ENCODE measurements around the gene TSGA10.
A peak's percentile ranks its signal among the peaks of the same experiment; 100 is the strongest.
"Not testable (repeated sequence)": the region's sequence is repeated elsewhere in the genome, so short reads cannot be mapped to it uniquely, and the experiment has no call there.

Gene TSGA10

GRCh38 chr2:99066075-99066958, 88.4 kb downstream of the TSGA10 start:
- Histone ChIP-seq H3K27me3 (ENCODE audit: insufficient read depth, low read depth) (no peaks in the 10 kb centered on the region), H3K9ac (peak overlapping the region; percentile 33; the same call in 1 of the 2 replicates), H3K4me2 (peak overlapping the region; percentile 63), H3K4me1 (ENCODE audit: low read depth, poor library complexity, severe bottlenecking) (peaks cover 24% of the 10 kb centered on the region), H3K4me3 (IDR thresholded peaks at IDR 0.05; ENCODE audit: insufficient read depth, low read depth, low read length) (peak overlapping the region; percentile 30), H3K27ac (peak overlapping the region; percentile 73), H2AFZ (ENCODE audit: low read depth) (peak overlapping the region; percentile 55), H4K20me1 (ENCODE audit: insufficient read depth) (no peaks in the 10 kb centered on the region), H3K79me2 (ENCODE audit: insufficient read depth, low read depth) (no peaks in the 10 kb centered on the region), H3K36me3 (ENCODE audit: insufficient read depth) (no peaks in the 10 kb centered on the region)
- peak; percentile 56 for TF ChIP-seq CTCF (conservative IDR thresholded peaks at IDR 0.05; ENCODE audit: low read depth, low read length)

- H3K27ac ChIP-seq; H3K4me3 ChIP-seq (IDR thresholded peaks at IDR 0.05; ENCODE audit: insufficient read depth, low read depth, low read length); H3K36me3 ChIP-seq (ENCODE audit: insufficient read depth); H3K4me2 ChIP-seq; H3K4me1 ChIP-seq (ENCODE audit: low read depth, poor library complexity, severe bottlenecking); H3K9ac ChIP-seq; H3K79me2 ChIP-seq (ENCODE audit: insufficient read depth, low read depth); H4K20me1 ChIP-seq (ENCODE audit: insufficient read depth); H3K27me3 ChIP-seq (ENCODE audit: insufficient read depth, low read depth); H2AFZ ChIP-seq (ENCODE audit: low read depth): not testable (repeated sequence)
These were observed 105.6 kb downstream of the TSGA10 start for GRCh38 chr2:99049187-99049586.

- not testable (repeated sequence) for H3K79me2 ChIP-seq (ENCODE audit: insufficient read depth, low read depth); H3K27me3 ChIP-seq (ENCODE audit: insufficient read depth, low read depth); H3K4me3 ChIP-seq (IDR thresholded peaks at IDR 0.05; ENCODE audit: insufficient read depth, low read depth, low read length); H2AFZ ChIP-seq (ENCODE audit: low read depth); H4K20me1 ChIP-seq (ENCODE audit: insufficient read depth); H3K27ac ChIP-seq; H3K4me2 ChIP-seq; H3K9ac ChIP-seq; H3K4me1 ChIP-seq (ENCODE audit: low read depth, poor library complexity, severe bottlenecking); H3K36me3 ChIP-seq (ENCODE audit: insufficient read depth)
These were observed 113.9 kb downstream of the TSGA10 start for GRCh38 chr2:99040736-99041300.

- no peak overlapping the region for H3K4me2 ChIP-seq
- peaks cover 21% of the 10 kb centered on the region for H3K4me1 ChIP-seq (ENCODE audit: low read depth, poor library complexity, severe bottlenecking)
- H3K27me3 ChIP-seq (ENCODE audit: insufficient read depth, low read depth): peaks cover 25% of the 10 kb centered on the region
- no peak for TF ChIP-seq CTCF (conservative IDR thresholded peaks at IDR 0.05; ENCODE audit: low read depth, low read length)
- no peak overlapping the region for H3K4me3 ChIP-seq (IDR thresholded peaks at IDR 0.05; ENCODE audit: insufficient read depth, low read depth, low read length)
- no peaks in the 10 kb centered on the region for H4K20me1 ChIP-seq (ENCODE audit: insufficient read depth)
- no peak overlapping the region for H2AFZ ChIP-seq (ENCODE audit: low read depth)
- no peak overlapping the region for H3K9ac ChIP-seq
- H3K27ac ChIP-seq: no peak overlapping the region
- H3K79me2 ChIP-seq (ENCODE audit: insufficient read depth, low read depth): no peaks in the 10 kb centered on the region
- no peaks in the 10 kb centered on the region for H3K36me3 ChIP-seq (ENCODE audit: insufficient read depth)
These were observed 118.8 kb downstream of the TSGA10 start for GRCh38 chr2:99035920-99036319.

- Histone ChIP-seq H3K27me3 (ENCODE audit: insufficient read depth, low read depth) (peaks cover 40% of the 10 kb centered on the region), H2AFZ (ENCODE audit: low read depth) (no peak overlapping the region), H3K9ac (no peak overlapping the region), H3K4me2 (peak overlapping the region; percentile 71), H3K4me1 (ENCODE audit: low read depth, poor library complexity, severe bottlenecking) (peaks cover 25% of the 10 kb centered on the region), H3K27ac (no peak overlapping the region), H3K36me3 (ENCODE audit: insufficient read depth) (no peaks in the 10 kb centered on the region), H4K20me1 (ENCODE audit: insufficient read depth) (no peaks in the 10 kb centered on the region), H3K4me3 (IDR thresholded peaks at IDR 0.05; ENCODE audit: insufficient read depth, low read depth, low read length) (no peak overlapping the region), H3K79me2 (ENCODE audit: insufficient read depth, low read depth) (no peaks in the 10 kb centered on the region)
- no peak for TF ChIP-seq CTCF (conservative IDR thresholded peaks at IDR 0.05; ENCODE audit: low read depth, low read length)
These were observed 122.0 kb downstream of the TSGA10 start for GRCh38 chr2:99032786-99033185.
